Mesenchymal stem cell (in vitro differentiated cells and primary cell): ENCODE measurements around the gene KDM7A.

Experiments used
- DNase-seq: peaks from one replicate; pipeline ENCODE4 v3.0.0-alpha.2; 2013
- H2AFZ ChIP-seq: one replicate; pipeline ENCODE4 v1.6.1; 2013; ENCODE audit warnings: low read depth, mild to moderate bottlenecking, control low read depth, inconsistent platforms, low read length, moderate library complexity
- H2AK5ac ChIP-seq: 2 replicates; pipeline ENCODE4 v1.6.1; 2013; ENCODE audit warnings: low read length, moderate library complexity, mild to moderate bottlenecking, inconsistent platforms; ENCODE audit not compliant: severe bottlenecking
- H2BK120ac ChIP-seq: one replicate; pipeline ENCODE4 v1.6.1; 2013; ENCODE audit warnings: low read depth, mild to moderate bottlenecking, inconsistent platforms, low read length, moderate library complexity
- H2BK12ac ChIP-seq, 2 experiments: one replicate each; pipeline ENCODE4 v1.6.1; 2013; ENCODE audit warnings: inconsistent platforms in 2 of 2, low read length in 2 of 2, mild to moderate bottlenecking in 2 of 2, moderate library complexity in 2 of 2, control low read depth in 1 of 2
- H2BK15ac ChIP-seq: one replicate; pipeline ENCODE4 v1.6.1; 2013; ENCODE audit warnings: mild to moderate bottlenecking, low read depth, inconsistent platforms; ENCODE audit not compliant: poor library complexity, severe bottlenecking
- H2BK5ac ChIP-seq: 2 replicates; pipeline ENCODE4 v1.6.1; 2013; ENCODE audit warnings: low read depth, mild to moderate bottlenecking, low read length, control low read depth, inconsistent platforms; ENCODE audit not compliant: poor library complexity, severe bottlenecking
- H3K14ac ChIP-seq, 2 experiments: one replicate each; pipeline ENCODE4 v1.6.1; 2013; ENCODE audit warnings: inconsistent platforms in 2 of 2, low read length in 2 of 2, control low read depth in 1 of 2, mild to moderate bottlenecking in 1 of 2, moderate library complexity in 1 of 2
- H3K18ac ChIP-seq, 2 experiments: one replicate each; pipeline ENCODE4 v1.6.1; 2013; ENCODE audit warnings: inconsistent platforms in 2 of 2, low read length in 2 of 2, control low read depth in 1 of 2, low read depth in 1 of 2, mild to moderate bottlenecking in 1 of 2
- H3K23ac ChIP-seq, 2 experiments: one replicate each; pipeline ENCODE4 v1.6.1; 2013; ENCODE audit warnings: inconsistent platforms in 2 of 2, low read length in 2 of 2, mild to moderate bottlenecking in 2 of 2, moderate library complexity in 2 of 2, control low read depth in 1 of 2
- H3K27ac ChIP-seq: 2 replicates; pipeline ENCODE4 v1.5.1; 2013; ENCODE audit warnings: mild to moderate bottlenecking, moderate library complexity, low read length, control low read depth, inconsistent platforms; ENCODE audit not compliant: poor library complexity, severe bottlenecking
- H3K27me3 ChIP-seq, 2 experiments: 2 replicates each; pipeline versions ENCODE4 v1.6.1 to v1.7.0; 2013; ENCODE audit warnings: low read length in 2 of 2, mild to moderate bottlenecking in 2 of 2, moderate library complexity in 2 of 2, control low read depth in 1 of 2, inconsistent platforms in 1 of 2; ENCODE audit not compliant: control insufficient read depth in 1 of 2, insufficient read depth in 1 of 2
- H3K36me3 ChIP-seq, 2 experiments: 2 replicates each; pipeline versions ENCODE4 v1.6.1 to v1.7.0; 2013; ENCODE audit warnings: low read length in 2 of 2, control low read depth in 1 of 2, inconsistent platforms in 1 of 2, low read depth in 1 of 2, mild to moderate bottlenecking in 1 of 2; ENCODE audit not compliant: insufficient read depth in 2 of 2, control insufficient read depth in 1 of 2
- H3K4ac ChIP-seq, 2 experiments: one replicate each; pipeline ENCODE4 v1.6.1; 2013; ENCODE audit warnings: inconsistent platforms in 2 of 2, low read length in 2 of 2, mild to moderate bottlenecking in 2 of 2, moderate library complexity in 2 of 2, control low read depth in 1 of 2, low read depth in 1 of 2
- H3K4me1 ChIP-seq: 2 replicates; pipeline ENCODE4 v1.6.1; 2013; ENCODE audit warnings: low read depth, low read length, control low read depth; ENCODE audit not compliant: control insufficient read depth, insufficient read depth
- H3K4me2 ChIP-seq: 2 replicates; pipeline ENCODE4 v1.6.1; 2013; ENCODE audit warnings: low read length, mild to moderate bottlenecking, inconsistent platforms; ENCODE audit not compliant: poor library complexity, severe bottlenecking
- H3K4me3 ChIP-seq, 2 experiments: 2 replicates each; pipeline versions ENCODE4 v1.5.1 to v1.7.0; 2013; ENCODE audit warnings: low read length in 2 of 2, mild to moderate bottlenecking in 2 of 2, control low read depth in 1 of 2, low read depth in 1 of 2; ENCODE audit not compliant: insufficient read depth in 1 of 2
- H3K79me1 ChIP-seq: replicated peaks from 2 replicates; pipeline ENCODE4 v1.6.1; 2013; ENCODE audit warnings: mild to moderate bottlenecking, control low read depth, low read length, inconsistent platforms; ENCODE audit not compliant: poor library complexity, severe bottlenecking
- H3K9ac ChIP-seq: 2 replicates; pipeline ENCODE4 v1.7.0; 2013; ENCODE audit warnings: mild to moderate bottlenecking, low read length, moderate library complexity
- H3K9me3 ChIP-seq: 2 replicates; pipeline ENCODE4 v1.7.0; 2013; ENCODE audit warnings: mild to moderate bottlenecking, low read length; ENCODE audit not compliant: control insufficient read depth
- H4K8ac ChIP-seq: one replicate; pipeline ENCODE4 v1.6.1; 2013; ENCODE audit warnings: inconsistent platforms, mild to moderate bottlenecking, low read length, moderate library complexity
- H4K91ac ChIP-seq: one replicate; pipeline ENCODE4 v1.6.1; 2013; ENCODE audit warnings: mild to moderate bottlenecking, low read length, inconsistent platforms
- WGBS: methylation state at CpG from one replicate; pipeline ENCODE4 v1.1.7; 2013; ENCODE audit warnings: mixed read lengths; 5-methylcytosine and 5-hydroxymethylcytosine counted together

The KDM7A gene

GRCh38 chr7:140044251-140044650 lies 132.5 kb downstream of the KDM7A start:
- H3K9me3 ChIP-seq, result no peaks in the 10 kb centered on the region
- no peak overlapping the region for H3K9ac ChIP-seq
- H2AFZ ChIP-seq, result no peak overlapping the region
- no peak overlapping the region for H2AK5ac ChIP-seq
- peaks cover 11% of the 10 kb centered on the region for H3K79me1 ChIP-seq
- no peak overlapping the region for H2BK120ac ChIP-seq
- no peak overlapping the region for H4K8ac ChIP-seq
- H2BK12ac ChIP-seq, result no peak overlapping the region
- peaks cover 5% of the 10 kb centered on the region for H3K4me1 ChIP-seq
- H3K36me3 ChIP-seq, result peaks cover 5 to 50% of the 10 kb centered on the region in 2 experiments
- WGBS, result 95% methylated on average over 6 of the region's 6 CpGs
- H3K4me3 ChIP-seq, result no peak overlapping the region
- H3K4ac ChIP-seq, result no peak overlapping the region
- H2BK5ac ChIP-seq, result no peak overlapping the region
- H3K27me3 ChIP-seq, result no peaks in the 10 kb centered on the region
- no peak overlapping the region for H3K27ac ChIP-seq
- no peak for DNase-seq
- no peak overlapping the region for H3K4me2 ChIP-seq
- no peak overlapping the region for H4K91ac ChIP-seq
- H3K14ac ChIP-seq, result no peak overlapping the region
- H2BK15ac ChIP-seq, result no peak overlapping the region
- H3K23ac ChIP-seq, result no peak overlapping the region
- H3K18ac ChIP-seq, result no peak overlapping the region

GRCh38 chr7:140042386-140042670 lies 134.5 kb downstream of the KDM7A start:
- no peak overlapping the region for H4K8ac ChIP-seq
- no peak overlapping the region for H3K18ac ChIP-seq
- DNase-seq, result no peak
- H3K27me3 ChIP-seq, result no peaks in the 10 kb centered on the region
- H3K23ac ChIP-seq, result no peak overlapping the region
- H2BK120ac ChIP-seq, result no peak overlapping the region
- H3K27ac ChIP-seq, result no peak overlapping the region
- H3K9ac ChIP-seq, result no peak overlapping the region
- no peak overlapping the region for H3K4me2 ChIP-seq
- H3K4ac ChIP-seq, result no peak overlapping the region
- H3K79me1 ChIP-seq, result peaks cover 4% of the 10 kb centered on the region
- no peak overlapping the region for H2BK12ac ChIP-seq
- H3K4me3 ChIP-seq, result no peak overlapping the region
- H2AK5ac ChIP-seq, result no peak overlapping the region
- no peaks in the 10 kb centered on the region for H3K9me3 ChIP-seq
- H3K36me3 ChIP-seq, result peaks cover 12 to 63% of the 10 kb centered on the region in 2 experiments
- no peak overlapping the region for H3K14ac ChIP-seq
- 95% methylated on average over 10 of the region's 10 CpGs for WGBS
- no peak overlapping the region for H2AFZ ChIP-seq
- no peak overlapping the region for H2BK15ac ChIP-seq
- H2BK5ac ChIP-seq, result no peak overlapping the region
- no peak overlapping the region for H4K91ac ChIP-seq
- peaks cover 5% of the 10 kb centered on the region for H3K4me1 ChIP-seq

- H2AK5ac ChIP-seq, result no peak overlapping the region
- peaks cover 14 to 64% of the 10 kb centered on the region in 2 experiments for H3K36me3 ChIP-seq
- no peak overlapping the region for H3K18ac ChIP-seq
- H3K4me1 ChIP-seq, result peaks cover 5% of the 10 kb centered on the region
- no peak overlapping the region for H4K8ac ChIP-seq
- H3K4ac ChIP-seq, result no peak overlapping the region
- no peak overlapping the region for H2BK12ac ChIP-seq
- no peak overlapping the region for H4K91ac ChIP-seq
- H3K9ac ChIP-seq, result no peak overlapping the region
- H3K4me3 ChIP-seq, result no peak overlapping the region
- H3K14ac ChIP-seq, result no peak overlapping the region
- DNase-seq, result no peak
- no peak overlapping the region for H3K4me2 ChIP-seq
- H3K79me1 ChIP-seq, result peaks cover 4% of the 10 kb centered on the region
- no peak overlapping the region for H3K27ac ChIP-seq
- WGBS, result 93% methylated on average over 11 of the region's 12 CpGs
- H2BK15ac ChIP-seq, result no peak overlapping the region
- H2BK120ac ChIP-seq, result no peak overlapping the region
- no peak overlapping the region for H3K23ac ChIP-seq
- H3K27me3 ChIP-seq, result no peaks in the 10 kb centered on the region
- no peak overlapping the region for H2BK5ac ChIP-seq
- H2AFZ ChIP-seq, result no peak overlapping the region
- H3K9me3 ChIP-seq, result no peaks in the 10 kb centered on the region
Observed at GRCh38 chr7:140041659-140042385, 135.0 kb downstream of the KDM7A start.

GRCh38 chr7:140039896-140040295 lies 136.9 kb downstream of the KDM7A start:
- Histone ChIP-seq H3K9me3 (no peaks in the 10 kb centered on the region), H2BK5ac (no peak overlapping the region), H3K14ac (no peak overlapping the region), H2AK5ac (no peak overlapping the region), H3K79me1 (peaks cover 4% of the 10 kb centered on the region), H3K4me3 (no peak overlapping the region), H3K27ac (no peak overlapping the region), H2AFZ (no peak overlapping the region), H3K4ac (no peak overlapping the region), H3K9ac (no peak overlapping the region), H3K18ac (no peak overlapping the region), H2BK12ac (no peak overlapping the region), H4K91ac (no peak overlapping the region), H2BK15ac (no peak overlapping the region), H3K4me2 (no peak overlapping the region), H4K8ac (no peak overlapping the region), H3K27me3 (no peaks in the 10 kb centered on the region), H3K36me3 (peaks cover 14 to 52% of the 10 kb centered on the region in 2 experiments), H3K23ac (no peak overlapping the region), H3K4me1 (peaks cover 10% of the 10 kb centered on the region), H2BK120ac (no peak overlapping the region)
- over 99% methylated on average over 10 of the region's 12 CpGs for WGBS
- no peak for DNase-seq
